HFFc6 (cell line): Measurements from ENCODE around the gene PLAC9. TPM values are rescaled to one million over a fixed set of nuclear protein-coding genes. Genes with fewer than 3 reads are reported as not detected.
"Not testable (repeated sequence)": the region's sequence is repeated elsewhere in the genome, so short reads cannot be mapped to it uniquely, and the experiment has no call there.

ENCODE experiments used
- DNase-seq: peaks from one replicate; pipeline ENCODE4 v3.0.0-alpha.2; 2018
- H3K27ac Mint-ChIP-seq: 2 replicates; pipeline ENCODE4 v1.8.0; 2020; ENCODE audit warnings: mild to moderate bottlenecking, mixed read lengths
- H3K27me3 Mint-ChIP-seq: 2 replicates; pipeline ENCODE4 v1.8.0; 2021; ENCODE audit warnings: mild to moderate bottlenecking, moderate library complexity, mixed read lengths; ENCODE audit not compliant: insufficient read depth
- H3K36me3 Mint-ChIP-seq: 2 replicates; pipeline ENCODE4 v1.8.0; 2021; ENCODE audit warnings: low read depth, mixed read lengths
- H3K4me1 Mint-ChIP-seq: 2 replicates; pipeline ENCODE4 v1.8.0; 2020; ENCODE audit warnings: low read depth, mixed read lengths
- H3K4me3 Mint-ChIP-seq: 2 replicates; pipeline ENCODE4 v1.8.0; 2020; ENCODE audit warnings: mild to moderate bottlenecking, moderate library complexity, mixed read lengths
- H3K9me3 Mint-ChIP-seq: 2 replicates; pipeline ENCODE4 v1.8.0; 2020; ENCODE audit warnings: mild to moderate bottlenecking, mixed read lengths
- long read RNA-seq: library from polyadenylated mRNA; unstranded; transcript quantifications from one replicate; pipeline ENCODE4 v2.0.0, GENCODE V29; 2019
- total RNA-seq, 6 experiments: library from RNA; stranded (reverse); fragmentation: NEBNext Ultra II Directional; extraction: Animal tissue kit (Norgen Biotek cat#: 25700); gene quantifications; 2 replicates in 1 of 6; 3 replicates in 5 of 6; pipeline ENCODE4 v1.2.3, GENCODE V29; 2021
- TF ChIP-seq, protein P1 (sequence below): fragments of 200-600 bp; sonication (generic); IDR thresholded peaks from 2 replicates; pipeline ENCODE4 v1.5.0; 2021; ENCODE audit warnings: antibody characterized with exemption, mild to moderate bottlenecking

Gene PLAC9, protein sequence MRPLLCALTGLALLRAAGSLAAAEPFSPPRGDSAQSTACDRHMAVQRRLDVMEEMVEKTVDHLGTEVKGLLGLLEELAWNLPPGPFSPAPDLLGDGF
- 1 to 10 TPM; 2.1 to 6.6 (median 6.2) TPM for total RNA-seq
- long read RNA-seq, transcript PLAC9-201 (4 exons, 785 nt): major isoform, 7 of 8 reads
- long read RNA-seq, partial matches to known transcripts: 0 of 8 reads
- long read RNA-seq, other reads (novel, unspliced or antisense): 1 of 8 reads

GRCh38 chr10:80132299-80133139 lies at the start of gene PLAC9:
Gene PLAC9, plus strand, starts transcription at chr10:80132730. Its CDS starts 33 bp downstream, at chr10:80132763.
- no peak for DNase-seq
- TF ChIP-seq, protein P1, sequence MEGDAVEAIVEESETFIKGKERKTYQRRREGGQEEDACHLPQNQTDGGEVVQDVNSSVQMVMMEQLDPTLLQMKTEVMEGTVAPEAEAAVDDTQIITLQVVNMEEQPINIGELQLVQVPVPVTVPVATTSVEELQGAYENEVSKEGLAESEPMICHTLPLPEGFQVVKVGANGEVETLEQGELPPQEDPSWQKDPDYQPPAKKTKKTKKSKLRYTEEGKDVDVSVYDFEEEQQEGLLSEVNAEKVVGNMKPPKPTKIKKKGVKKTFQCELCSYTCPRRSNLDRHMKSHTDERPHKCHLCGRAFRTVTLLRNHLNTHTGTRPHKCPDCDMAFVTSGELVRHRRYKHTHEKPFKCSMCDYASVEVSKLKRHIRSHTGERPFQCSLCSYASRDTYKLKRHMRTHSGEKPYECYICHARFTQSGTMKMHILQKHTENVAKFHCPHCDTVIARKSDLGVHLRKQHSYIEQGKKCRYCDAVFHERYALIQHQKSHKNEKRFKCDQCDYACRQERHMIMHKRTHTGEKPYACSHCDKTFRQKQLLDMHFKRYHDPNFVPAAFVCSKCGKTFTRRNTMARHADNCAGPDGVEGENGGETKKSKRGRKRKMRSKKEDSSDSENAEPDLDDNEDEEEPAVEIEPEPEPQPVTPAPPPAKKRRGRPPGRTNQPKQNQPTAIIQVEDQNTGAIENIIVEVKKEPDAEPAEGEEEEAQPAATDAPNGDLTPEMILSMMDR: no peak

DNA sequence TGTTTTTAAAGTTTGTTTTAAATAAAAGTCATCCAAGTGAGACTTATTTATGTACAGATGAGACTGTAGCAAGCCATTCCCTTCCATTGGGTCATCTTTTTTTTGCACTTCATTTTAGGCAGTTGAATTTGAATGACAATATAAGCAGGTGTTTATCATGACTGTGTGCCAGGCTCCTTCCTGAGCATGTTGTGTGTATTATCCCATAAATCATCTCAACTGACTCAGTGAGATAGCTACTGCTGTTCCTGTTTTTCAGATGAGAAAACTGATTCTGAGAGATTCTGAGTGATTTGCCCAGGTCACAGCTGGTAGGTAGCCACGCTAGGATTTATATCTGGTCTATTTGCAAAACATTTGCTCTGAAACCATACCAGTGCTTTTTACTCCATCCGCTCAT lies 42.4 kb upstream of the PLAC9 start:
- TF ChIP-seq, protein P1: no peak
- Mint-ChIP-seq H3K4me1 (no peaks in the 10 kb centered on the region), H3K4me3 (no peak overlapping the region), H3K9me3 (no peaks in the 10 kb centered on the region), H3K27ac (no peak overlapping the region), H3K36me3 (no peaks in the 10 kb centered on the region), H3K27me3 (peaks cover 2% of the 10 kb centered on the region; the same call in 1 of the 2 replicates)
- DNase-seq: no peak

More at GRCh38 chr10:80132299-80133139, at the start of gene PLAC9:
- peaks cover 1% of the 10 kb centered on the region; the same call in 1 of the 2 replicates for H3K27me3 Mint-ChIP-seq
- no peaks in the 10 kb centered on the region for H3K9me3 Mint-ChIP-seq
- H3K4me1 Mint-ChIP-seq: peaks cover 39% of the 10 kb centered on the region
- peak within 1 kb of the TSS; percentile 85 for H3K4me3 Mint-ChIP-seq
- H3K27ac Mint-ChIP-seq: peak within 1 kb of the TSS; percentile 63
- no peaks in the 10 kb centered on the region for H3K36me3 Mint-ChIP-seq

GRCh38 chr10:80094231-80094630 lies 38.3 kb upstream of the PLAC9 start:
- Mint-ChIP-seq H3K36me3 (no peaks in the 10 kb centered on the region), H3K27me3 (peaks cover 15% of the 10 kb centered on the region), H3K27ac (no peak overlapping the region), H3K9me3 (no peaks in the 10 kb centered on the region), H3K4me1 (no peaks in the 10 kb centered on the region), H3K4me3 (no peak overlapping the region)
- no peak for DNase-seq
- TF ChIP-seq, protein P1: no peak

- DNase-seq, H3K9me3 Mint-ChIP-seq, H3K4me1 Mint-ChIP-seq, H3K27ac Mint-ChIP-seq, H3K36me3 Mint-ChIP-seq, H3K4me3 Mint-ChIP-seq: not testable (repeated sequence)
- H3K27me3 Mint-ChIP-seq: peaks cover 14% of the 10 kb centered on the region
Observed at GRCh38 chr10:80098272-80098671, 34.3 kb upstream of the PLAC9 start.

- Mint-ChIP-seq H3K27me3 (peaks cover 14% of the 10 kb centered on the region), H3K4me1 (peaks cover 15% of the 10 kb centered on the region)
- H3K27ac Mint-ChIP-seq, DNase-seq, H3K9me3 Mint-ChIP-seq, H3K4me3 Mint-ChIP-seq, H3K36me3 Mint-ChIP-seq: not testable (repeated sequence)
Observed at GRCh38 chr10:80099295-80099694, 33.2 kb upstream of the PLAC9 start.

DNA sequence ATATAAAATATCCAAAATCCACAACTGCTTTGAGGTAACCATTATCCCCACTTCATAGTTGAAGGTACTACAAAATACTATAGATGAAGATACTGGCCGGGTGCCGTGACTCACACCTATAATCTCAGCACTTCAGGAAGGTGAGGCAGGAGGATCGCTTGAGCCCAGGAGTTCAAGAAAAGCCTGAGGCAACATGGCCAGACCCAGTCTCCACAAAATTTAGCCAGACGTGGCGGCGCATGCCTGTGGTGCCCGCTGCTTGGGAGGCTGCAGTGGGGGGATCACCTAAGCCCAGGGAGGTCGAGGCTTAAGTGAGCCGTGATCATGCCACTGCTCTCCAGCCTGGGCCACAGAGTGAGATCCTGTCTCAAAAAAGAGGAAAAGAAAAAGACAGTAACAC lies 32.4 kb upstream of the PLAC9 start:
- peaks cover 14% of the 10 kb centered on the region for H3K27me3 Mint-ChIP-seq
- H3K27ac Mint-ChIP-seq: no peak overlapping the region
- H3K4me3 Mint-ChIP-seq: no peak overlapping the region
- H3K36me3 Mint-ChIP-seq: no peaks in the 10 kb centered on the region
- no peak for DNase-seq
- no peaks in the 10 kb centered on the region for H3K9me3 Mint-ChIP-seq
- peaks cover 23% of the 10 kb centered on the region for H3K4me1 Mint-ChIP-seq
- TF ChIP-seq, protein P1: no peak
